ENCODE measurements around the gene RAB3IP.

RAB3IP gene

DNA sequence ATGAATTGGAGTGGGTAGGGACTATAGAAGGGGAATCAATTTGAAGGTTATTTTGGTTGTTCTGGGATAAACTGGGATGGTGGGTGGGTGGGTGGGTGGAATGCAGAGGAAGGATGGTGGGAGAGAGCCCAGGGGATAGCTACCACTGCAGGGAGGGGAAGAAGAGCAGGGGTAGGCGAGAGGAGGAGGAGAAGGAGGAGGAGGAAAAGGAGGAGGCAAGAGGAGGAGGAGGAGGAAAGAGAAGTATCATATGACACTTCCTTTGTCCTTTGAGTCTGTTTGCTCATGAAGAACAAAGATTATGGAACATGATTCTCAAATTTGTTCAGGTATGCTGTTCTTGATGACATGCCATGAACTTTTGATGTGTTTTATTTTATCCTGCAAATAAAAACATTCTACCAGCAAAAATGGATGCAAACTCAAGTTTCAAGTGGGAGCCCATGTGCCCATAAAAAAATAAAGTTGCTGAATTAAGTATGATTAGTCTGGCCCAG, 35.5 kb upstream of the RAB3IP start:
- FAIRE-seq: no peak
- DNase-seq (ENCODE audit: insufficient read length, low spot score): no peak
- no peak for TF ChIP-seq CTCF (IDR thresholded peaks at IDR 0.05; ENCODE audit: insufficient read depth, missing control alignments)

GRCh38 chr12:69704357-69704756, 34.3 kb upstream of the RAB3IP start:
- DNase-seq (ENCODE audit: insufficient read length, low spot score): no peak
- FAIRE-seq: no peak
- no peak for TF ChIP-seq CTCF (IDR thresholded peaks at IDR 0.05; ENCODE audit: insufficient read depth, missing control alignments)

DNA sequence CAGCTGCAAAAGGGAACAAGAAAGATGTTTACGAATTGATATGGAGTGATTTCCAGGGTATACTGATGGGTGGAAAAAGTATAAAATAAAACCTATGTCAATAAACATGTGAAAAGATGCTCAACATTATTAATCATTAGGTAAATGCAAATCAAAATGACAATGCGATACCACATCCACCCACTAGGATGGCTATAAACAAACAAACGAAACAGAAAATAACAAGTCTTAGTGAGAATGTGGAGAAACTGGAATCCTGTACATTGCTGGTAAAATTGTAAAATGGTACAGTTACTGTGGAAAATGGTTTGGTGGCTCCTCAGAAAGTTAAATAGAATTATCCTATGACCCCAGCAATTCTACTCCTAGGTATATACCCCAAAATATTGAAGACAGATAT, 30.0 kb upstream of the RAB3IP start:
- no peak for TF ChIP-seq CTCF (IDR thresholded peaks at IDR 0.05; ENCODE audit: insufficient read depth, missing control alignments)
- no peak for FAIRE-seq
- DNase-seq (ENCODE audit: insufficient read length, low spot score): no peak

DNA sequence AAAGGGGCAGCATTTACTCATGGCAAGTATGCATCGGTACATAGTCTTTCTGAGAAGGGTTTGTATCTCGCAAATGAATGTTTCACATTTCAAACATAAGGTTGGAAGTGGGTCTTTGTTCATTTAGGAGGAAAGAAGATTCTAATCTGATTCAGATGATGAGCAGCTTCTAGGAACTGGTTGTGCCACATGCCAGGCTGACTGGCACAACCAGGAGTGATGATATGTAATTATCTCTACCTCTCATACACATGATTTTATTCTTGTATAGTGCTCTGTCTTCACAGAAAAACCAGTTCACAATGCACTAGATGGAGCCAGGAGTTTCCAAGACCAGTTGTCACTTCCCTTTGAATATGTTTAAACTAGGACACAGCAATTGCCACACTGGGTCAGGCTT, 25.8 kb upstream of the RAB3IP start:
- FAIRE-seq (no peak), DNase-seq (ENCODE audit: insufficient read length, low spot score) (no peak)
- TF ChIP-seq CTCF (IDR thresholded peaks at IDR 0.05; ENCODE audit: insufficient read depth, missing control alignments): no peak

DNA sequence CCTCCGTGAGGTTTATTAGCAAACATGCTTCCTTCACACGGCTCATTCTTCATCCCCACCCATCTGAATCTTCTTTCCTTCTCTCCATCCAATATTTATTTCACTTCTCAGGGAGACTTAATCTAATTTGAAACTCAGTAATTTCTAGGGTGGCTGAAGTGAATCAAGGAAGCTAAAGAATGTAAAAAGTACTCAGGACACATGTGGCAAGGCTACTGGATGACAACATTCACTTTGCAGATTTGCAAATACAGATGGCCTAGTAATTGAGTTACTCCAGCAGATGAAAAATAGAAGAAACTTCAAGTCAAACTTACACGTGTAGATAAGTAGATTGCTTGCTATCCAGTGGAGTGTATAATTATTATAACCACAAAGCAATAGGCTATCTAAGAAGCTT, 24.1 kb upstream of the RAB3IP start:
- FAIRE-seq: no peak
- no peak for DNase-seq (ENCODE audit: insufficient read length, low spot score)
- TF ChIP-seq CTCF (IDR thresholded peaks at IDR 0.05; ENCODE audit: insufficient read depth, missing control alignments): no peak

GRCh38 chr12:69719336-69720316, 19.0 kb upstream of the RAB3IP start:
- no peak for FAIRE-seq
- TF ChIP-seq CTCF (IDR thresholded peaks at IDR 0.05; ENCODE audit: insufficient read depth, missing control alignments): no peak

GRCh38 chr12:69720750-69721149, 17.9 kb upstream of the RAB3IP start:
- TF ChIP-seq CTCF (IDR thresholded peaks at IDR 0.05; ENCODE audit: insufficient read depth, missing control alignments): no peak
- DNase-seq (ENCODE audit: insufficient read length, low spot score) (no peak), FAIRE-seq (no peak)

More at GRCh38 chr12:69719336-69720316, 19.0 kb upstream of the RAB3IP start:
- DNase-seq (ENCODE audit: insufficient read length, low spot score): no peak
